Activated CD4-positive, alpha-beta T cell treated with anti-CD3 and anti-CD28 coated beads, Interleukin-2, amount 50 U/mL, for 4 hours (primary cell): ENCODE measurements around the gene ATP2B1.
A peak's percentile ranks its signal among the peaks of the same experiment; 100 is the strongest.

Experiments
- DNase-seq, 2 experiments: peaks; one replicate each; pipeline ENCODE4 v3.0.0-alpha.2; 2020

ATP2B1 gene

GRCh38 chr12:89574736-89575208 lies 133.9 kb downstream of the ATP2B1 start:
- no peak for DNase-seq

GRCh38 chr12:89573051-89573810 lies 135.4 kb downstream of the ATP2B1 start:
- no peak for DNase-seq

GRCh38 chr12:89571491-89572195 lies 137.0 kb downstream of the ATP2B1 start:
- no peak for DNase-seq

GRCh38 chr12:89568484-89568883 lies 140.2 kb downstream of the ATP2B1 start:
- DNase-seq: no peak

GRCh38 chr12:89567691-89568239 lies 140.9 kb downstream of the ATP2B1 start:
- DNase-seq: no peak

GRCh38 chr12:89566615-89567014 lies 142.0 kb downstream of the ATP2B1 start:
- no peak for DNase-seq

- no peak for DNase-seq
Measured at GRCh38 chr12:89565002-89565401, 143.6 kb downstream of the ATP2B1 start.

GRCh38 chr12:89559753-89560152 lies 148.9 kb downstream of the ATP2B1 start:
- no peak for DNase-seq

- no peak for DNase-seq
Measured at GRCh38 chr12:89556976-89557375, 151.7 kb downstream of the ATP2B1 start.

GRCh38 chr12:89552376-89552775 lies 156.3 kb downstream of the ATP2B1 start:
- DNase-seq: no peak

GRCh38 chr12:89551747-89552146 lies 156.9 kb downstream of the ATP2B1 start:
- no peak for DNase-seq

- no peak for DNase-seq
Measured at GRCh38 chr12:89547101-89547500, 161.5 kb downstream of the ATP2B1 start.

GRCh38 chr12:89546151-89546550 lies 162.5 kb downstream of the ATP2B1 start:
- DNase-seq: no peak

GRCh38 chr12:89544681-89545184 lies 163.9 kb downstream of the ATP2B1 start:
- no peak for DNase-seq

- no peak for DNase-seq
Measured at GRCh38 chr12:89544022-89544421, 164.6 kb downstream of the ATP2B1 start.

GRCh38 chr12:89542912-89543592 lies 165.6 kb downstream of the ATP2B1 start:
- DNase-seq: peak; percentile 56 to 57

- DNase-seq: no peak
Measured at GRCh38 chr12:89542236-89542635, 166.4 kb downstream of the ATP2B1 start.

- no peak for DNase-seq
Measured at GRCh38 chr12:89540586-89540985, 168.1 kb downstream of the ATP2B1 start.

GRCh38 chr12:89539426-89540223 lies 169.0 kb downstream of the ATP2B1 start:
- DNase-seq: no peak

- no peak for DNase-seq
Measured at GRCh38 chr12:89538897-89539296, 169.7 kb downstream of the ATP2B1 start.
